BLaER1 treated with 17β-estradiol and CSF1 and Interleukin-3, amounts not matched to agents 10 nM and 100 nM (cell line): Measurements from ENCODE around the gene PCDHGA10.
A peak's percentile ranks its signal among the peaks of the same experiment; 100 is the strongest.

ENCODE experiments used
- H3K27ac ChIP-seq, 11 experiments: shearing (Covaris generic); formaldehyde crosslinking; 2 replicates each; pipeline ENCODE4 v1.8.1; 2022
- H3K27me3 ChIP-seq, 11 experiments: shearing (Covaris generic); formaldehyde crosslinking; 2 replicates each; pipeline ENCODE4 v1.8.1; 2022
- H3K36me3 ChIP-seq, 11 experiments: shearing (Covaris generic); formaldehyde crosslinking; 2 replicates each; pipeline ENCODE4 v1.8.1; 2022
- H3K4me1 ChIP-seq, 10 experiments: shearing (Covaris generic); formaldehyde crosslinking; 2 replicates each; pipeline ENCODE4 v1.8.1; 2022
- H3K4me2 ChIP-seq, 11 experiments: shearing (Covaris generic); formaldehyde crosslinking; 2 replicates each; pipeline ENCODE4 v1.8.1; 2022
- H3K4me3 ChIP-seq, 10 experiments: shearing (Covaris generic); formaldehyde crosslinking; 2 replicates each; pipeline ENCODE4 v1.8.1; 2022
- H3K9ac ChIP-seq, 11 experiments: shearing (Covaris generic); formaldehyde crosslinking; 2 replicates each; pipeline ENCODE4 v1.8.1; 2022
- H3K9me3 ChIP-seq, 11 experiments: shearing (Covaris generic); formaldehyde crosslinking; replicated peaks in 1 of 11; 2 replicates each; pipeline ENCODE4 v1.8.1; 2022
- H4K20me1 ChIP-seq, 11 experiments: shearing (Covaris generic); formaldehyde crosslinking; 2 replicates each; pipeline ENCODE4 v1.8.1; 2022
- Cebpa-rat ChIP-seq, 11 experiments: shearing (Covaris generic); IDR thresholded peaks; 2 replicates each; pipeline ENCODE4 v1.8.1; 2022

Gene PCDHGA10

DNA sequence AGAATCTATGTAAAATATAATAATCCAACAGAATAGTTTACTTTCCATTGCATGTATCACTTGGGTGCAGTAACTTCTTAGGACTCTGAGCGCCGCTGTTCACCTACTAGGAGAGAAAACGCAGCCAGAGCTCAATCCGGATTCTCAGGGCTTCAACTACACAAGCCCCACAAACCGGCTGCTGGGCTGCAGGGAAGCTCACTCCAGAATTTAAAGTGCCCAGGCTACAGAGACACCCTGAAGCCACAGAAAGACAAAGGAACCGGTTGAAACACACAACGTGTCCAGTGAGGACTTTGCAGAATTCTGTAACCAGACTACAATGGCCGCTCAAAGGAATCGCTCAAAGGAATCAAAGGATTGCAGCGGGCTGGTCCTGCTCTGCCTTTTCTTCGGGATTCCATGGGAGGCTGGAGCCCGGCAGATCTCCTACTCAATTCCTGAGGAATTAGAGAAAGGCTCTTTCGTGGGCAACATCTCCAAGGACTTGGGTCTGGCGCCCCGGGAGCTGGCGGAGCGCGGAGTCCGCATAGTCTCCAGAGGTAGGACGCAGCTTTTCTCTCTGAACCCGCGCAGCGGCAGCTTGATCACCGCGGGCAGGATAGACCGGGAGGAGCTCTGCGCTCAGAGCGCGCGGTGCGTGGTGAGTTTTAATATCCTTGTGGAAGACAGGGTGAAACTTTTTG, at the start of gene PCDHGA10:
TSS of gene PCDHGA10 (plus strand) at position 134 of the 686 bp plus-strand sequence. CDS start at position 323, 189 bp downstream.
- H3K9ac ChIP-seq = peak within 1 kb of the TSS; percentile 41 to 72 (median 59); a peak in 20 of 22 replicates
- H3K4me1 ChIP-seq = peaks cover 0 to 21% (median 10%) of the 10 kb centered on the region in 10 experiments; a peak in 14 of 20 replicates
- peak within 1 kb of the TSS; percentile 53 to 69 (median 60) for H3K4me3 ChIP-seq
- H3K4me2 ChIP-seq = peak within 1 kb of the TSS; percentile 62 to 85 (median 76)
- peaks cover 0 to 8% (median 0%) of the 10 kb centered on the region in 11 experiments; a peak in 1 of 22 replicates for H3K36me3 ChIP-seq
- no peak within 1 kb of the TSS for H3K27ac ChIP-seq
- H4K20me1 ChIP-seq = no peaks in the 10 kb centered on the region
- TF ChIP-seq Cebpa-rat (IDR thresholded peaks at IDR 0.05) = no peak
- peaks cover 16 to 38% (median 24%) of the 10 kb centered on the region in 11 experiments for H3K27me3 ChIP-seq
- peaks cover 46 to 57% (median 49%) of the 10 kb centered on the region in 11 experiments for H3K9me3 ChIP-seq

DNA sequence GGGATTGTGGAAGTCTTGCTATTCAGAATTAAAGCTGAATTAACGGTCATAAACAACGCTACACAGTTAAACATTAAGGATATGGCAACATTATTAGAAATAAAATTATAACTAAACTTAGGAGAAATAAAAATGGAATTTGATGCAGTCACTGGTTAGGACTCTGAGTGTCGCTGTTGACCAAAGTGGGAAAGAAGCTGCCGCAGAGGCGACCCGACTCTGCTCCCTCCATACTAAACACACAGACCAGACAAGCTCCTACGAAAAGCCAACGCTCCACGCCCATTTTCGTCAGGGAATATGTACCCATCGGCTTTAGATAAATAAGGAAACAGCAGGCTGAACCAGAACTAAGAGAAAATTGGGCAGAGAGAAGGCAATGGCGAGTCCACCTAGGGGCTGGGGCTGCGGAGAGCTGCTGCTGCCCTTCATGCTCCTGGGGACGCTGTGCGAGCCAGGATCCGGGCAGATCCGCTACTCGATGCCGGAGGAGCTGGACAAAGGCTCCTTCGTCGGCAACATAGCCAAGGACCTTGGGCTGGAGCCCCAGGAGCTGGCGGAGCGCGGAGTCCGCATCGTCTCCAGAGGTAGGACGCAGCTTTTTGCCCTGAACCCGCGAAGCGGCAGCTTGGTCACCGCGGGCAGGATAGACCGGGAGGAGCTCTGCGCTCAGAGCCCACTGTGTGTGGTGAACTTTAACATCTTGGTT, 48.7 kb upstream of the PCDHGA10 start, which contains the start of gene PCDHGA5:
TSS of gene PCDHGA5 (plus strand) at position 211 of the 709 bp plus-strand sequence. CDS start at position 380, 169 bp downstream.
- Histone ChIP-seq H3K9me3 (peaks cover 75 to 85% (median 79%) of the 10 kb centered on the region in 11 experiments), H3K36me3 (peaks cover 0 to 6% (median 0%) of the 10 kb centered on the region in 11 experiments; a peak in 3 of 22 replicates), H3K27me3 (no peaks in the 10 kb centered on the region), H3K4me3 (no peak within 1 kb of the TSS), H3K9ac (no peak within 1 kb of the TSS), H3K4me2 (no peak within 1 kb of the TSS), H3K4me1 (no peaks in the 10 kb centered on the region; a peak in 1 of 20 replicates), H4K20me1 (no peaks in the 10 kb centered on the region), H3K27ac (no peak within 1 kb of the TSS)
- no peak for TF ChIP-seq Cebpa-rat (IDR thresholded peaks at IDR 0.05)

DNA sequence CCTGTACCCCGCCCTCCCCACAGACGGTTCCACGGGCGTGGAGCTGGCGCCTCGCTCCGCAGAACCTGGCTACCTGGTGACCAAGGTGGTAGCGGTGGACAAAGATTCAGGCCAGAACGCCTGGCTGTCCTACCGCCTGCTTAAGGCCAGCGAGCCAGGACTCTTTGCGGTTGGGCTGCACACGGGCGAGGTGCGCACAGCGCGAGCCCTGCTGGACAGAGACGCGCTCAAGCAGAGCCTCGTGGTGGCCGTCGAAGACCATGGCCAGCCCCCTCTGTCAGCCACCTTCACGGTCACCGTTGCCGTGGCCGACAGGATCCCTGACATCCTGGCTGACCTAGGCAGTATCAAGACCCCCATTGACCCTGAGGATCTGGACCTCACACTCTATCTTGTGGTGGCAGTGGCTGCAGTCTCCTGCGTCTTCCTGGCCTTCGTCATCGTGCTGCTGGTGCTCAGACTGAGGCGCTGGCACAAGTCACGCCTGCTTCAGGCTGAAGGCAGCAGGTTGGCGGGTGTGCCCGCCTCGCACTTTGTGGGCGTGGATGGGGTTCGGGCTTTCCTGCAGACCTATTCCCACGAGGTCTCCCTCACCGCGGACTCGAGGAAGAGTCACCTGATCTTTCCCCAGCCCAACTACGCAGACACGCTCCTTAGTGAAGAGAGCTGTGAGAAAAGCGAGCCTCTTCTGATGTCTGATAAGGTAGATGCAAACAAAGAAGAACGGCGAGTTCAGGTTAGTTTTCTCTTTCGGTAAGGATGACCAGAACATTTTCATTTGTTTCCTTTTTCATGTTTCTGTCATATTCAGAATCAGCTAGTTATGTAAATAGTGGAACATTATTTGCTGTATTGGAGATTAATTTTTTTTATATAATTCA, 46.5 kb upstream of the PCDHGA10 start:
- Histone ChIP-seq H3K9me3 (peaks cover 73 to 84% (median 75%) of the 10 kb centered on the region in 11 experiments), H3K27me3 (peaks cover 0 to 6% (median 0%) of the 10 kb centered on the region in 11 experiments; a peak in 2 of 22 replicates), H3K4me2 (no peak overlapping the region), H3K27ac (no peak overlapping the region), H3K9ac (no peak overlapping the region), H3K36me3 (peaks cover 0 to 6% (median 0%) of the 10 kb centered on the region in 11 experiments; a peak in 3 of 22 replicates), H3K4me3 (peak overlapping the region in 2 of 10 experiments; percentile 1 to 40; a peak in 2 of 20 replicates), H4K20me1 (no peaks in the 10 kb centered on the region), H3K4me1 (no peaks in the 10 kb centered on the region; a peak in 1 of 20 replicates)
- TF ChIP-seq Cebpa-rat (IDR thresholded peaks at IDR 0.05) = no peak

DNA sequence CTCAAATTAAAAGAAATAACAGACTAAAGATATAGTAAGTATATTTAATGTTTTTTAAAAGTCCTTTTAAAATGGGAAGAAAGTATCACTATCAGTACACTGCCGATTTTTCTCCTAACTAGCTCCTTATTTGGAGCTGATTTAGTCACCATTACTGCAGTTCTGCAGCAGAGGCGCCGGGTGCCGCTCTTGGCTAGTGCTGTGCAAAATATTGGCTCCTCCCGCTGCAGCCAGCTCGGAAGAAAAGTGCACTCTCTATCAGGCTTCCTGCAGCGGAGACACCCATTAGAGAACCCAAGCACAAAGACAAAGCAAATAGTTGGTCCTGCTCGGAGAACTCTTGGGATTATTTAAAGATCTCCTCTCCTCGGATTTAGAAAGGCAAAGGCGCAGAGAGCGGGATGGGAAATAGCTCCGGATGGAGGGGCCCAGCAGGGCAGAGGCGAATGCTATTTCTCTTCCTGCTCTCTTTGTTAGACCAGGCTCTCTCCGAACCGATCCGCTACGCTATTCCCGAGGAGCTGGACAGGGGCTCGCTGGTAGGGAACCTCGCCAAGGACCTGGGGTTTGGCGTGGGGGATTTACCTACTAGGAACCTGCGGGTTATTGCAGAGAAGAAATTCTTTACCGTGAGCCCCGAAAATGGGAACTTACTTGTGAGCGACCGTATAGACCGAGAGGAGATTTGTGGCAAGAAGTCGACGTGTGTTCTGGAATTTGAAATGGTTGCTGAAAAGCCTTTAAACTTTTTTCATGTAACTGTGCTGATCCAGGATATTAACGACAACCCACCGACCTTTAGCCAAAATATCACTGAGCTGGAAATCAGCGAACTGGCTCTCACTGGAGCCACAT, 42.6 kb upstream of the PCDHGA10 start, which contains the start of gene PCDHGB3:
TSS of gene PCDHGB3 (plus strand) at position 249 of the 855 bp plus-strand sequence. CDS start at position 402, 153 bp downstream.
- Histone ChIP-seq H3K36me3 (peaks cover 0 to 9% (median 0%) of the 10 kb centered on the region in 11 experiments; a peak in 5 of 22 replicates), H3K9me3 (peaks cover 74 to 85% (median 77%) of the 10 kb centered on the region in 11 experiments), H3K27me3 (peaks cover 0 to 6% (median 0%) of the 10 kb centered on the region in 11 experiments; a peak in 2 of 22 replicates), H3K4me3 (no peak within 1 kb of the TSS; a peak in 1 of 20 replicates), H3K4me1 (no peaks in the 10 kb centered on the region), H3K9ac (no peak within 1 kb of the TSS), H3K4me2 (no peak within 1 kb of the TSS), H3K27ac (no peak within 1 kb of the TSS), H4K20me1 (no peaks in the 10 kb centered on the region)
- no peak for TF ChIP-seq Cebpa-rat (IDR thresholded peaks at IDR 0.05)

DNA sequence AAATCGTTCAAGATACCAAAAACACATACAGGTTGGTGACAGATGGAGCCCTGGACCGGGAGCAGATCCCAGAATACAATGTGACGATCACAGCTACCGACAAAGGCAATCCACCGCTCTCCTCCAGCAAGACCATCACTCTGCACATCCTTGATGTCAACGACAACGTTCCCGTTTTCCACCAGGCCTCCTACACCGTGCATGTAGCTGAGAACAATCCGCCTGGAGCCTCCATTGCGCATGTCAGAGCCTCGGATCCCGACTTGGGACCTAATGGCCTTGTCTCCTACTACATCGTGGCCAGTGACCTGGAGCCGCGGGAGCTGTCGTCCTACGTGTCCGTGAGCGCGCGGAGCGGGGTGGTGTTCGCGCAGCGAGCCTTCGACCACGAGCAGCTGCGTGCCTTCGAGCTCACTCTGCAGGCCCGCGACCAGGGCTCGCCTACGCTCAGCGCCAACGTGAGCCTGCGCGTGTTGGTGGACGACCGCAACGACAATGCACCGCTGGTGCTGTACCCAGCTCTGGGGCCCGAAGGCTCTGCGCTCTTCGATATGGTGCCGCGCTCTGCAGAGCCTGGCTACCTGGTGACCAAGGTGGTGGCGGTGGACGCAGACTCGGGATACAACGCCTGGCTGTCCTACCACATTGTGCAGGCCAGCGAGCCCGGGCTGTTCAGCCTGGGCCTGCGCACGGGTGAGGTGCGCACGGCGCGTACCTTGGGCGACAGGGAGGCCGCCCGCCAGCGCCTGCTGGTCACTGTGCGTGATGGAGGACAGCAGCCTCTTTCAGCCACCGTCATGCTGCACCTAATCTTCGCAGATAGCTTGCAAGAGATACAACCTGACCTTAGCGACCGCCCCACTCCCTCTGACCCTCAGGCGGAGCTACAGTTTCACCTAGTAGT, 41.0 kb upstream of the PCDHGA10 start:
- Histone ChIP-seq H3K27ac (no peak overlapping the region), H4K20me1 (no peaks in the 10 kb centered on the region), H3K4me3 (no peak overlapping the region; a peak in 1 of 20 replicates), H3K4me2 (no peak overlapping the region), H3K9me3 (peaks cover 73 to 85% (median 77%) of the 10 kb centered on the region in 11 experiments), H3K36me3 (peaks cover 0 to 9% (median 0%) of the 10 kb centered on the region in 11 experiments; a peak in 4 of 22 replicates), H3K27me3 (peaks cover 0 to 6% (median 0%) of the 10 kb centered on the region in 11 experiments; a peak in 2 of 22 replicates), H3K4me1 (no peaks in the 10 kb centered on the region), H3K9ac (no peak overlapping the region)
- no peak for TF ChIP-seq Cebpa-rat (IDR thresholded peaks at IDR 0.05)

DNA sequence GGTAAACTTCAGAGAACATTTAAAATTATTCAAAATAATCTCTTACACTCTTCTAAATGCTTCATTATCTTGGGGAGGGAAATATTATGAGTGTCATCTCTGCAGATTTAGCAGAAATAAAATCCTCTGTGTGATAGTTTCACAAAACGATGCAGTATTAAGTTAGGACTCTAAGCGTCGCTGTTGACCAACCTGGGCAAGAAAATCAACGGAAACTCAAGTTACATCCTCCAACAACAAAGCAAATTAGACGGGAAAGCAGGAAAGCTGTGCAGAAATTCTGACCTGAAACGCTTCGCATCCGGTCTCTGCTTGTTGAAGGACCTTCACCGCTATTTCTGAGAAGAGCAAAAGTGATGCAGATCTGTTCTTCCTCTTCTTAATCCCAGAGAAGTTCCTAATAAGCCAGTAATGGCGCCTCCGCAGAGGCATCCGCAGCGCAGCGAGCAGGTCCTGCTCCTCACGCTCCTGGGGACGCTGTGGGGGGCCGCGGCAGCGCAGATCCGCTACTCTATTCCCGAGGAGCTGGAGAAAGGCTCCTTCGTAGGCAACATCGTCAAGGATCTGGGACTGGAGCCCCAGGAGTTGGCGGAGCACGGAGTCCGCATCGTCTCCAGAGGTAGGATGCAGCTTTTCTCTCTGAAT, 39.0 kb upstream of the PCDHGA10 start, which contains the start of gene PCDHGA6:
TSS of gene PCDHGA6 (plus strand) at position 219 of the 645 bp plus-strand sequence. CDS start at position 412, 193 bp downstream.
- H3K4me3 ChIP-seq = peak within 1 kb of the TSS in 1 of 10 experiments; percentile 11; a peak in 2 of 20 replicates
- no peak within 1 kb of the TSS for H3K27ac ChIP-seq
- H3K36me3 ChIP-seq = peaks cover 0 to 9% (median 0%) of the 10 kb centered on the region in 11 experiments; a peak in 4 of 22 replicates
- no peak within 1 kb of the TSS for H3K4me2 ChIP-seq
- TF ChIP-seq Cebpa-rat (IDR thresholded peaks at IDR 0.05) = no peak
- peaks cover 77 to 90% (median 85%) of the 10 kb centered on the region in 11 experiments for H3K9me3 ChIP-seq
- H3K4me1 ChIP-seq = no peaks in the 10 kb centered on the region
- H3K9ac ChIP-seq = no peak within 1 kb of the TSS
- H3K27me3 ChIP-seq = peaks cover 0 to 6% (median 0%) of the 10 kb centered on the region in 11 experiments; a peak in 2 of 22 replicates
- no peaks in the 10 kb centered on the region for H4K20me1 ChIP-seq
